ENCODE measurements around the gene SPINDOC.

SPINDOC gene

GRCh38 chr11:63841554-63841953 is 28.3 kb downstream of the SPINDOC start:
- peak; percentile 6 for ATAC-seq
- TF ChIP-seq CSDC2 (CRISPR knock-in tag; IDR thresholded peaks at IDR 0.05) (no peak), ZNF8 (CRISPR knock-in tag; IDR thresholded peaks at IDR 0.05) (no peak), ZFP30 (CRISPR knock-in tag; IDR thresholded peaks at IDR 0.05) (no peak), ZNF70 (CRISPR knock-in tag; IDR thresholded peaks at IDR 0.05) (no peak), ESRRG (CRISPR knock-in tag; IDR thresholded peaks at IDR 0.05) (no peak), ZFP3 (CRISPR knock-in tag; IDR thresholded peaks at IDR 0.05) (no peak), ISL1 (CRISPR knock-in tag; IDR thresholded peaks at IDR 0.05) (no peak), OSR1 (CRISPR knock-in tag; IDR thresholded peaks at IDR 0.05) (no peak)
- TF ChIP-seq, protein P1, sequence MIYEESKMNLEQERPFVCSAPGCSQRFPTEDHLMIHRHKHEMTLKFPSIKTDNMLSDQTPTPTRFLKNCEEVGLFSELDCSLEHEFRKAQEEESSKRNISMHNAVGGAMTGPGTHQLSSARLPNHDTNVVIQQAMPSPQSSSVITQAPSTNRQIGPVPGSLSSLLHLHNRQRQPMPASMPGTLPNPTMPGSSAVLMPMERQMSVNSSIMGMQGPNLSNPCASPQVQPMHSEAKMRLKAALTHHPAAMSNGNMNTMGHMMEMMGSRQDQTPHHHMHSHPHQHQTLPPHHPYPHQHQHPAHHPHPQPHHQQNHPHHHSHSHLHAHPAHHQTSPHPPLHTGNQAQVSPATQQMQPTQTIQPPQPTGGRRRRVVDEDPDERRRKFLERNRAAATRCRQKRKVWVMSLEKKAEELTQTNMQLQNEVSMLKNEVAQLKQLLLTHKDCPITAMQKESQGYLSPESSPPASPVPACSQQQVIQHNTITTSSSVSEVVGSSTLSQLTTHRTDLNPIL (CRISPR knock-in tag; IDR thresholded peaks at IDR 0.05; ENCODE audit: low read depth) = no peak

DNA sequence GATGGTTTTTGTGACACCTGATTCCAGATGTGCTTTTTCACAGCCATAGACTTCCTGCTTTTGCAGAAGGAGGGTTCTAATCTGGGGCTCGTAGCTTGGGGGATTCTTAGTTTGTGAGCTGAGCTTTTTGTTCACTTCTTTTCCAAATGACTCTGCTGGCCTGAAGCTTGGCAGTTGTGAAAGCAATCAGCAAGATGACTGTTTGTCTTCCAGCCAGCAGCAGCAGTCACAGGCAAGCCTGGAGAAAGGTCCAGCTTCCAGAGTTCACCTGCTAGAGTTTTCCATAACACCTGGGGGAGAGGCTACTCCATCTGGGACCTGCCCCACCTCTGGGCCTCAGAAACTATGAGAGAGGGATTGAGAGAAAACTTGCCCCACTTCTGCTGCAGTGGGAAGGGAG is 29.8 kb downstream of the SPINDOC start:
- no peak for ATAC-seq
- TF ChIP-seq TCF4 (CRISPR knock-in tag; IDR thresholded peaks at IDR 0.05; ENCODE audit: borderline replicate concordance) (no peak), ZNF8 (CRISPR knock-in tag; IDR thresholded peaks at IDR 0.05) (no peak), PATZ1 (CRISPR knock-in tag; IDR thresholded peaks at IDR 0.05; ENCODE audit: borderline replicate concordance) (no peak), ZFP3 (CRISPR knock-in tag; IDR thresholded peaks at IDR 0.05) (no peak), ESRRG (CRISPR knock-in tag; IDR thresholded peaks at IDR 0.05) (no peak), PPARA (CRISPR knock-in tag; IDR thresholded peaks at IDR 0.05; ENCODE audit: borderline replicate concordance) (no peak), ISL1 (CRISPR knock-in tag; IDR thresholded peaks at IDR 0.05) (no peak), ZC3H10 (CRISPR knock-in tag; IDR thresholded peaks at IDR 0.05) (no peak), SNAI2 (CRISPR knock-in tag; IDR thresholded peaks at IDR 0.05) (no peak), OSR1 (CRISPR knock-in tag; IDR thresholded peaks at IDR 0.05) (no peak), GLIS3 (CRISPR knock-in tag; IDR thresholded peaks at IDR 0.05) (no peak), RARB (CRISPR knock-in tag; IDR thresholded peaks at IDR 0.05) (no peak), BACH2 (CRISPR knock-in tag; IDR thresholded peaks at IDR 0.05; ENCODE audit: borderline replicate concordance) (no peak), ZNF70 (CRISPR knock-in tag; IDR thresholded peaks at IDR 0.05) (no peak), ARNTL (CRISPR knock-in tag; IDR thresholded peaks at IDR 0.05; ENCODE audit: borderline replicate concordance, low read depth) (no peak), CSDC2 (CRISPR knock-in tag; IDR thresholded peaks at IDR 0.05) (no peak)
- TF ChIP-seq, protein P1 (CRISPR knock-in tag; IDR thresholded peaks at IDR 0.05; ENCODE audit: low read depth) = no peak

DNA sequence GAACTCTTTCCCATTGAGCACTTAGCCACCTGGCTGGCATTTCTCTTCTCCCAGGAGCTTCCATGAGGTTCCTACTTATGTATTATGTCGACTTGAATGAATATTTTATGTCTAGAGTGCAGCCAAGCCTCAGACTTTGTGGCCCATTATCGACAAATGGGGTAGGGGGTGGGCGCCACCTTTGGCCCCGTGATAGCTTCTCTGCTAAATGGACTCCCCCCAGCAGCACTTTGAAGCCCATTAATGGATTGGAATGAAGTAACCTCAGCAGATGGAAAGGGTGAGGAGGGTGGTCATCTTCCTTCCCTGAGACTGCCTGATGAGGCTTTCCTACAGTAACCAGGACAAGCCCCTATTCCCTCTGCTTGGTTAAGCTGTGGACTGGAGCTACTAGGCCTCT is 31.6 kb downstream of the SPINDOC start:
- TF ChIP-seq ESRRG (CRISPR knock-in tag; IDR thresholded peaks at IDR 0.05) = no peak
- TF ChIP-seq GLIS3 (CRISPR knock-in tag; IDR thresholded peaks at IDR 0.05) = no peak
- no peak for TF ChIP-seq ZNF8 (CRISPR knock-in tag; IDR thresholded peaks at IDR 0.05)
- TF ChIP-seq BACH2 (CRISPR knock-in tag; IDR thresholded peaks at IDR 0.05; ENCODE audit: borderline replicate concordance) = no peak
- TF ChIP-seq PATZ1 (CRISPR knock-in tag; IDR thresholded peaks at IDR 0.05; ENCODE audit: borderline replicate concordance) = no peak
- TF ChIP-seq ZFP3 (CRISPR knock-in tag; IDR thresholded peaks at IDR 0.05) = no peak
- TF ChIP-seq, protein P1 (CRISPR knock-in tag; IDR thresholded peaks at IDR 0.05; ENCODE audit: low read depth) = no peak
- TF ChIP-seq ZFP30 (CRISPR knock-in tag; IDR thresholded peaks at IDR 0.05) = no peak
- TF ChIP-seq SNAI2 (CRISPR knock-in tag; IDR thresholded peaks at IDR 0.05) = no peak
- no peak for TF ChIP-seq CSRNP3 (CRISPR knock-in tag; IDR thresholded peaks at IDR 0.05)
- TF ChIP-seq ZNF70 (CRISPR knock-in tag; IDR thresholded peaks at IDR 0.05) = no peak
- TF ChIP-seq, protein P2, sequence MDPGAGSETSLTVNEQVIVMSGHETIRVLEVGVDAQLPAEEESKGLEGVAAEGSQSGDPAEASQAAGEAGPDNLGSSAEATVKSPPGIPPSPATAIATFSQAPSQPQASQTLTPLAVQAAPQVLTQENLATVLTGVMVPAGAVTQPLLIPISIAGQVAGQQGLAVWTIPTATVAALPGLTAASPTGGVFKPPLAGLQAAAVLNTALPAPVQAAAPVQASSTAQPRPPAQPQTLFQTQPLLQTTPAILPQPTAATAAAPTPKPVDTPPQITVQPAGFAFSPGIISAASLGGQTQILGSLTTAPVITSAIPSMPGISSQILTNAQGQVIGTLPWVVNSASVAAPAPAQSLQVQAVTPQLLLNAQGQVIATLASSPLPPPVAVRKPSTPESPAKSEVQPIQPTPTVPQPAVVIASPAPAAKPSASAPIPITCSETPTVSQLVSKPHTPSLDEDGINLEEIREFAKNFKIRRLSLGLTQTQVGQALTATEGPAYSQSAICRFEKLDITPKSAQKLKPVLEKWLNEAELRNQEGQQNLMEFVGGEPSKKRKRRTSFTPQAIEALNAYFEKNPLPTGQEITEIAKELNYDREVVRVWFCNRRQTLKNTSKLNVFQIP (CRISPR knock-in tag; IDR thresholded peaks at IDR 0.05; ENCODE audit: borderline replicate concordance, low read depth) = no peak
- no peak for TF ChIP-seq RARB (CRISPR knock-in tag; IDR thresholded peaks at IDR 0.05)
- no peak for TF ChIP-seq OSR1 (CRISPR knock-in tag; IDR thresholded peaks at IDR 0.05)
- no peak for TF ChIP-seq ARNTL (CRISPR knock-in tag; IDR thresholded peaks at IDR 0.05; ENCODE audit: borderline replicate concordance, low read depth)
- no peak for TF ChIP-seq ZC3H10 (CRISPR knock-in tag; IDR thresholded peaks at IDR 0.05)
- ATAC-seq = no peak
